HG02981 (cell line): ENCODE results near the gene MACIR.

Source experiments
- ATAC-seq: cut with Tn5 transposase; IDR thresholded peaks from one replicate; pipeline ENCODE4 v1.9.1; 2021; ENCODE audit warnings: mild to moderate bottlenecking, moderate library complexity; ENCODE audit not compliant: unreplicated experiment

Gene MACIR

DNA sequence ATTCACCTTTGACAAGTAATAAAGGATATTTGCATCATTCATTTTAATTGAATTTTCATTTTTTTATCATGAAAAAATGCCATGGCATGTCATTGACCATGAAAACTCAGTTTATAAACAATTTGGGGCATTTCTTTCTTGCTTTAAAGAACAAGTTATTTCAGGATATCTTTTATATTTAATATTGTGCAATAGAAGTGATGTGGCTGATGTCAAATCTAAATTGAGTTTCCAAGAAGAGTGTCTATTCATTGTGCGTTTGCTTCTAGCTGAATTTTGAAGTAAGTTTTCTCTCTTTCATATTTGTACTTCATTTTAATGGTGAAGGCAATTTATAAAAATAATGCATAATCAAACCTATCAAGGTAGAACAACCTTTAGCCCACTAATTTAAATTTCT lies 30.5 kb downstream of the MACIR start:
- no peak for ATAC-seq

GRCh38 chr5:103290846-103291245 lies 32.3 kb downstream of the MACIR start:
- no peak for ATAC-seq

- no peak for ATAC-seq
These were observed 33.0 kb downstream of the MACIR start for GRCh38 chr5:103291606-103292005.

- no peak for ATAC-seq
These were observed 34.5 kb downstream of the MACIR start for GRCh38 chr5:103293099-103293498.

GRCh38 chr5:103293719-103294118 lies 35.2 kb downstream of the MACIR start:
- no peak for ATAC-seq

DNA sequence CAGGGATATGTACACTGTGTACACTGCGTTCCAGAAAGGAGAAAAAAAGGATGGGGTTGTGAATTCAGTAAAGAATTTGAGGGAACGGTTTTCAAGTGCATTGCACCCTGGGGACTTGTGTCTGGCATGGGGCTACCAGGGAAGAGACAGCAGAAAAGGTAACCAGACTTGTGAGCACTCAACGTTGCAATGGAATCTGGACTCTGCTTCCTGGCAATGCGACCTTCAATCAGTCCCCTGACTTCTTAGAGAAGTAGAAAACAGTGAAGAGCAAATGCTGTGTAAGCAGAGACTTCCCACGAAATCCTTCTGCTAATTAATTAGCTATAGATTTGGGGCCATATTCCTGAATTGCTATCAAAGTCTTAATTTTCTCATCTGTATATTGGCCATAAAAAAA lies 36.3 kb downstream of the MACIR start:
- ATAC-seq, result no peak

- no peak for ATAC-seq
These were observed 36.9 kb downstream of the MACIR start for GRCh38 chr5:103295424-103295823.

DNA sequence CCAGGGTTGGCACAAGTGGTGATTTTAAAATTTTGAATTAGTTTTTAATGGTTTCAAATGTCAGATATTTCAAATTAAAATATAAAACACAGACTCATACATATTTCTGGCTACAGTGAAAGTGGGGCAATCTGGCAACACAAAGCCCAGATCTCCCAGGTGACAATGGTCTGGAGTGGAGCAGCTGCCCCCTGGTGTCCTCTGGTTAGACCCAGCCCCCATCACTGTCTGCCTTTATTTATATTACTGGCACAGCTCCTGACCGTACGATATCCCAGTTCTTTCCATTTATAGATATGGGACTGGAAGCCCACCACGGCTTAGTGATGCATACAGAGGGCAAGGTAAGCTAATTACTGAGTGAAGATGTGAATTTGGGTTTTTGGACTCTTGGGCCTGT lies 37.3 kb downstream of the MACIR start:
- ATAC-seq, result no peak

DNA sequence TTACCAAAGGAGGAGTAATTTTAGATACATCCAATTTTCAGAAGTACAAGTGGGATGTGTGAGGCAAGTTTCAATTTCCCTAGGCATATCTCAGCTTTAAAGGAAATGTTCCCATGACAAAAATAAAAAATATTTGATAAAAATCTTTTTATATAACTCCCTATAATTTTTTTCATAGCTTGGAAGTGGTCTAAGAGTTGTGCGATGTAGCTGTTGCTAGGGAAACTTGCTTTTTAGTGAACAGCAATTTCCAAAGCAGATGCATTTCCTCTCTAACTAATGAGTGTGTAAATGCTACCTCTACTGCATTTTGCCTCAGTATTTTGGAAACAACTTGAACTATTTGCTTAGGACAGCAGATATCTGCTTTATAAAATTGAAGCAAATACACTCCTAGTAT lies 39.6 kb downstream of the MACIR start:
- no peak for ATAC-seq

DNA sequence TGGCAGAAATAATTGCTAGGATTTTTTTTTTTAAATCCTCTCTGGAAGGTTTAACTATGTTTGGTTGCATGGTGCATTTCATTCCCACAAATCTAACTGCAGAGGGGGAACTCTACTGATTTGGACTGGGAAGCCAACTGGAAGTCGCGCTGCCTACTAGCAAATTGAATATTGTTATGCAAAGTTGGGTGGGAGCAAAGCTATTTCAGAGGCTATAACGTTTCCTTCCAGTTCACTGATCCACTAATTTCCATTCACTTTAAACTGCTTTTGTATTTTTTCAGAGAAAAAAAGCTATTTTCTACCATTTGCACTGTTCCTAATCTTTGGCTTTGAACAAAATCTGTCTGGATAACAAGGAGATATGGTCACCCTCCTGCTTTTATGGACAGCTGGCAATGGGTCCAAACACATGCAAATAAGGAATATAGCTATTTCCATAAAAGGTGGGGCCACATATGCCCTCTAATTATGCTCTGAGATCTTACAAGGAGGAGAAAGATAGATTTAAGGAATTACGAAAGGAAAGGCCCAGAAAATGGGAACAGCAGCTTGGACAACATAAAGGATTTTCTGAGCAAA lies 40.1 kb downstream of the MACIR start:
- ATAC-seq, result no peak

GRCh38 chr5:103305809-103306208 lies 47.2 kb downstream of the MACIR start:
- no peak for ATAC-seq

DNA sequence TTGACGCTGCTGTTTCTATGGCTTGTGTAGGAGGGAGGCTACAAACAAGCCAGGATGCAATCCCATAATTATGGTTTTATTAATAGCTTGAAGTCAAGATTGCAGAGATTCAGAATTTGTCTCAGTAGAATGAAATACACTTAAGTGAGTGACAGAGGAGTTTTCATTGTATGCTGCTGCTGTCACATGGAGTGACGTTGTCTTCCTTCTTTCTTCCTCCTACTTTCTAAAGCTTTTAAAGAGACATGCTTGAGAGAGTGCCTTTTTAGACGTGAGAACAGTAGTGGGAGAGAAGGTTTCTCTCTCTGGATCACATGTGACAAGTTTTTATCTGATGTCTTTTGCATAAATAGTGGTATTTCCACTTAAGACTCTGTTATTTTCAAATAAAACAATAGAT lies 48.9 kb downstream of the MACIR start:
- no peak for ATAC-seq

- no peak for ATAC-seq
These were observed 50.2 kb downstream of the MACIR start for GRCh38 chr5:103308774-103309173.

DNA sequence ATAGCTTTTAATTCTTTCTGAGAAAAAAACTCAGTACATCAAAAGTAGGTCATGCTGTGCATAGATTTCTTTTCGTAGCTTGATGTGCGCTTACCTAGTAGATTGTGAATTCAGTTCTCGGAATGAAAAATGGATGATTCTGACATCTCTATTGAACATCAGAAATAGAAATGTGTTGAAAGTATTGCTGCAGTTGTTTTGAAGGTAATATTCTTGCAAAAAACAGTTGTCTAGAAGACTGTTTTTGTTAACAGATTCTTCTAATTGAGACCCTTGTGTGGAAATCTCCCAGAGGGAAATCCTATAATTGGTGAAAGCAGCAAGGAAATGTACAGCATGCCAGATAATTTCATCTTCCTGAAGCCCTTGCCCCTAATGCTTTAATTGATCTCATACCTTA lies 54.5 kb downstream of the MACIR start:
- ATAC-seq, result no peak

DNA sequence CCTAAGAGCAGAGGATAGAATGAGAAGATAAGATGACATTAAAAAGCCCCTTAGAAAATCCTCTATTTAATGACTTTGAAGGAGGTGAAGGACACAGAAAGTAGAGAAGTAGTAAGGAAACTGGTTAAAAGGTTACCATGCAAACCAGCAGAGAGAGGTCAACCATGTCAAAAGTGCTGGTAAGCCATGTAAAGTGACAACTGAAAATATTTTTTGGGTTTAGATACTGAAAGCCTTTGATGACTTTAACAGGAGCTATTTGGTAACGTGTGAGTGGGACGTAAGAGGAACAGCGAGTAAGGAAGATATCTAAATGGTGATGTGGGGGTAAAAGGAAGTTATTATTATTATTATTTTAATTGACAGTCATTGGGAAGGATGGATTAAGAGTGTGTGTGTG lies 56.9 kb downstream of the MACIR start:
- ATAC-seq, result no peak

GRCh38 chr5:103327451-103327850 lies 68.9 kb downstream of the MACIR start:
- no peak for ATAC-seq

- no peak for ATAC-seq
These were observed 69.3 kb downstream of the MACIR start for GRCh38 chr5:103327893-103328292.
